H7 (cell line): ENCODE data around the gene OR2B2. TPM values are rescaled to one million over a fixed set of nuclear protein-coding genes. Genes with fewer than 3 reads are reported as not detected.
"Not testable (repeated sequence)": the region's sequence is repeated elsewhere in the genome, so short reads cannot be mapped to it uniquely, and the experiment has no call there.

Experiments
- DNase-seq: peaks from one replicate; pipeline ENCODE4 v3.0.0; 2012
- H3K27me3 ChIP-seq: 2 replicates; pipeline ENCODE4 v1.6.0; 2011; ENCODE audit warnings: mild to moderate bottlenecking, low read length; ENCODE audit not compliant: control insufficient read depth, insufficient read depth
- H3K36me3 ChIP-seq: replicated peaks from 2 replicates; pipeline ENCODE4 v1.5.1; 2011; ENCODE audit warnings: low read length; ENCODE audit not compliant: control insufficient read depth, insufficient read depth
- H3K4me3 ChIP-seq: 2 replicates; pipeline ENCODE4 v1.5.1; 2011; ENCODE audit warnings: low read depth, mild to moderate bottlenecking, control low read depth, low read length, moderate library complexity; ENCODE audit not compliant: insufficient read depth
- total RNA-seq: library from RNA; depleted of rRNA; stranded (reverse); fragments of >200 nt; shearing (Covaris generic); gene quantifications from 2 replicates; pipeline ENCODE4 v1.2.3, GENCODE V29; 2014

The OR2B2 gene
- total RNA-seq, 1 experiment from 2014 or later, result not detected

DNA sequence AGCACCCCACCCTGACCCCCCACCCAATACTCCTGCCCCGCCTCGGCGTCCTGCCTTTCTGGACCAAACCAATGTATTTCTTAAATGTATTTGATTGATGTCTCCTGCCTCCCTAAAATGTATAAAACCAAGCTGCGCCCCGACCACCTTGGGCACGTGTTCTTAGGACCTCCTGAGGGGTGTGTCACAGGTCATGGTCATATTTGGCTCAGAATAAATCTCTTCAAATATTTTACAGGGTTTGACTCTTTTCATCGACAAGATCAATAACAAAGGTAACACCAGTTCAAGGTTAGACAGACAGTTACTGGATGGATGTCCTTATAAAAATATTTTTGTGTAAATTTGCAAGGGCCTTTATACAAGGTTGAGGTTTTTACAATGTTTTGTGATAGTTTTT lies 12.0 kb downstream of the OR2B2 start:
- not testable (repeated sequence) for DNase-seq, H3K27me3 ChIP-seq, H3K4me3 ChIP-seq, H3K36me3 ChIP-seq

DNA sequence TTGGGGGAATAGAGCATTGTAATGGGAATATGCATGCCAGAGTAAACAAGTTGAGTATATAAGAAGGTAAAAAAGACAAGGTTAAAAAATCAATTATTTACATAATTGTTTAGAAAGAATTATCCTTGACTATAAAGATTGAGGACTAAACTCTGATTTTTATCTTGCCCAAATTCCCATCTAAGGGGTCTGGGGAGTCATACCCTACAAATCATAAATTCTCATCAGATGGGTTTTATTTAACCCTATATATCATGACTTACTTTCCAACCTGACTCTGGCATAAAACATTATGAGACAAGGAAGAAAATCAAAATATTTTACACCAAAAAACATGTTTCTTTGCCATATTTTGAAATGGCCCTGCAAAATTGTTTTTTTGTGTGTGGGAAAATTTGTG lies 12.7 kb downstream of the OR2B2 start:
- no peak overlapping the region for H3K4me3 ChIP-seq
- H3K36me3 ChIP-seq, result no peaks in the 10 kb centered on the region
- DNase-seq, result no peak
- H3K27me3 ChIP-seq, result no peaks in the 10 kb centered on the region

DNA sequence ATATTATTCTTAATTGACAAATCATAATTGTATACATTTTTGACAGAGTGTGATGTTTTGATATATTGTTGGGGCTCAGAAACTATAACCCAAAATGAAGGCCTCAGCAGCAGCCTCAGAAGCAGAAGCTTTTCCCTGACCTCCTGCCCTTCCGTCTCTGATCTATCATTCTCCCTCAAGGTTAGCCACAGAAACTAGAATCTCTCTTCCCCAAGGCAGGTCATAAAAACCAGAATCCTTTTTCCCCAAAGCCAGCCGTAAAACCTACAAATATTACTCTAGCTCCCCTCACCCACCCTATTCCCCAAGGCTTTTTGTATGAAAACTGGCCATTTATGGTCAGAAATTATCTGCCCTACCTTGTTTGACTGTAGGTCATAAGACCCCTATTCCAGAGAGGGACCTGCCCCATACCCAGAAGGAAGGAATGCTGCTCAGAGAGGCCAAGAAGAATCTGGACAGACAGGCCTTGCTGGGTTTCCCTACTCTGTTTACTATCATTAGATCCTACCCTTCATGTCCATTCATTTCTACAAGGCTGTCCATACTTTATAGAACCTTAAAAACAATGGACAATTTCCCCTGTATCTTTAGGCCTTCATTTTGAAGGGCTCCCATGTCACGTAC lies 14.5 kb downstream of the OR2B2 start:
- no peaks in the 10 kb centered on the region for H3K27me3 ChIP-seq
- DNase-seq, result no peak

DNA sequence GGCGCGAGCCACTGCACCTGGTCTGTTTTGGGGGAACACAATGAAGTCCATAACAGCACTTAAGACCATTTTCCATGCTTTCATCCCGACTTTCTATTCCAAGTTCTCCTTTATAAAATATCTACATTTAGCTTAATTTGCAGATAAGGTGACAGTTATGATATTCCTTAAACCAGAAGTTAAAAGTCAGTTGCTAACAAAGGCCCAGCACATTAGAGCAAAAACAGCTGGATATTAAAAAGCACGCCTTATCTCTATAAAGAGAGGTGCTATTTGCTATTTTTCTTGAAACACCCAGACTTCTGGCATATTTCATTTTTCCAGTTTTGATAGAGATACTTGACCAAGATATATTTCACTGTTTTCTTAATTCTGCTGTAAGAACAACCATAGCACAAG lies 15.8 kb downstream of the OR2B2 start:
- DNase-seq, result no peak
- H3K36me3 ChIP-seq, result no peaks in the 10 kb centered on the region
- H3K27me3 ChIP-seq, result no peaks in the 10 kb centered on the region
- H3K4me3 ChIP-seq, result no peak overlapping the region; the same call in 1 of the 2 replicates

More for the DNA sequence above, 14.5 kb downstream of the OR2B2 start:
- H3K4me3 ChIP-seq, result no peak overlapping the region
- no peaks in the 10 kb centered on the region for H3K36me3 ChIP-seq

DNA sequence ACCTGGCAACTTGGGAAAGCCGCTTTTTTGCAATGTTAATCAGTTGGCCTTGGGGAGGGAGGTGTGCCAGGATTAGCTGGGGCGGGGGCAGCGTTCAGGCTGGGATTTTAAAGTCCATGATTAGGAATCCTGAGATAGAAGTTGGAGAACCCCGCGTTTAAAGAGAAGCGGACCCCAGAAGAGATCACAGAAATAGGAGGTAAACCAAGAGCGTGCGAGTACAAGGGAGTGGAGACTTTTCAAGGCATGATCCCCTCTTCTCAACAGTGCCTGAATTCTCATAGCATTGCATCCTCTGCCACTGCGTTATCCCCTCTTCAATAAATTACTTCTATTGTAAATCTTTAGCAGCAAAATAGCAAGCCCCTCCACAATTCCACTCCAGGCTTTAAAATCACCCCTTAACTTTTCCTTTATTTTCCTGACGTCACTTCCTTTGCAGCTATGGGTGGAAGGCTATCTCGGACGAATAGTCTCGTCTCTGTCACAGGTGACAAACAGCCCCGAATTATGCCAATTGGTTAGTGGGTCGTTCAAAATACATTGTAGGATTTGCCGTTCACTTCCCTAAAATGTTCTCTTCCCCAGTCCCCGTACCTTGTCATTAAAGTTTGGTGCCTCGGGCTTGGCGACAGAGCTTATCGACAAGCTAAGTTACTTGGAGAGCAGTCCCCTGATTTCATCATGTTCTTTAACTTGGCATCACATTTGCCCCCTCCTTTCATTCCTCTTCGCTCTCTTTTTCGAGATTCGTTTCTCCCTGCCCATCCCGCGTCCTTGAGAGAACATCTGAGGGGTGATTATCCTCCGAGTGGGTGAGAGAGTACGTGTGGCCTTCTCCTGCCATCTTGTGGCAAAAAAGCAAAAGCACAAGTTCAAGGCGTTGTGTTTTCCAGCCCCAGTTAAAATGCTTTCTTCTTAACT lies 17.1 kb downstream of the OR2B2 start:
- peak; percentile 63 for DNase-seq
- Histone ChIP-seq H3K27me3 (no peaks in the 10 kb centered on the region), H3K36me3 (no peaks in the 10 kb centered on the region), H3K4me3 (peak overlapping the region; percentile 77)

DNA sequence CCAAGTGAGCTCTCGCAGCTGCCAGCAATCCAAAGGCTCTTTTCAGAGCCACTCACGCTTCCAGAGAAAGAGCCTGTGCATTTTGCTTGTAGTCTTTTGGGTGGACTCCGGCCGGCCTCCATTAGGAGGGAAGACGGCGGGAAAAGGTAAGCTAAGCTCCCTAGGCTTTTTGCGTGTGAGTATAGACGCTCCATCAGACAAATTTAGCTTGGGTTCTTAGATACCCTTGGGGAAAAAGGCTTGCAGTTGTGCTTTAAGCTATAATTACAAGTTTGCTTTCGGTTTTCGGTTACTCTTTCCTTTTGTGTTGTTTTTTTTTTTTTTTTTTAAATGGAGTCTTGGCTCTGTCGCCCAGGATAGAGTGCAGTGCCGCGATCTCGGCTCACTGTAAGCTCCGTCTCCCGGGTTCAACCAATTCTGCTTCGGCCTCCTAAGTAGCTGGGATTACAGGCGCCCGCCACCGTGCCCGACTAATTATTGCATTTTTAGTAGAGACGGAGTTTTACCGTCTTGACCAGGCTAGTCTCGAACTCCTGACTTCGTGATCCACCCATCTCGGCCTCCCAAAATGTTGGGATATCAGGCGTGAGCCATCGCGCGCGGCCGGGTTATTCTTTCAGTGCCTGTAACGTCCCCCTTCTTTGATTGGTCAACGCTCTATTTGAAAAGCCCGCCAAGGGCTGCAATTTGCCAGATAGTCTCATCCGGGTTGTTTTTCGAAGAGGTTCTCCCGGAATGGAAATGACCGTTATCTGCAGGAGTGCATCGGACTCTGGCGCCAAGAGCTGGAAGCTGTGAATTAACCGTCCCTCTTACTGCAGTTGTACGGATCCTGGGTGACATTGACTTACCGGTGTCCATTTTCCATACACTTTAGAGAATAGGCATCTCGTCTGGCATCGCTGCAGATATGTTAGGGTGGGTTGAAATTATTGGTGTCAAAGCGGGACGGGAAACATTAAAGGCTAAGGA lies 18.1 kb downstream of the OR2B2 start:
- DNase-seq, result peak; percentile 56
- H3K27me3 ChIP-seq, result no peaks in the 10 kb centered on the region
- H3K4me3 ChIP-seq, result peak overlapping the region; percentile 77
- H3K36me3 ChIP-seq, result no peaks in the 10 kb centered on the region

DNA sequence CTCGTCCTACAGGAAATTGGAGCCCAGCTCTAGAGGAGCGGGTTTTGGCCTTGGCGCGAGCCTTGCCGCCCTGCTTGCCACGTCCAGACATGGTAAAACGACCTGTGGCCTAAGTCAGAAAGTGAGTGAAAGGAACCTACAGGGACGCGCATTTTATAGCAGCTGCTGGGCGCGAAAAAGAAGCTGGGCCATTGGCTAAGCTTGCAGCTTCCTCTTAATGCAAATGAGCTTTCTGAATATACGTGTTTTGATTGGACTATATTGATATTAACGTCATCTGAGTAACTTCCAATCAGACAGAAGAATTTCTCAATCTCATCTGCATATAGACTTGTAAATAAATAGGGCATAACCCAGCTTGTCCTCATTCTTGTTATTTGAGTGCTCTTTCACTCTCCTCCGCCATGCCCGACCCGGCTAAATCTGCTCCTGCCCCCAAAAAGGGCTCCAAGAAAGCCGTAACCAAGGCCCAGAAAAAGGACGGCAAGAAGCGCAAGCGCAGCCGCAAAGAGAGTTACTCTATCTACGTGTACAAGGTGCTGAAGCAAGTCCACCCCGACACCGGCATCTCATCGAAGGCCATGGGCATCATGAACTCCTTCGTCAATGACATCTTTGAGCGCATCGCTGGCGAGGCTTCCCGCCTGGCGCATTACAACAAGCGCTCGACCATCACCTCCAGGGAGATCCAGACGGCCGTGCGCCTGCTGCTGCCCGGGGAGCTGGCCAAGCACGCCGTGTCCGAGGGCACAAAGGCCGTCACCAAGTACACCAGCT lies 18.9 kb downstream of the OR2B2 start:
- H3K27me3 ChIP-seq, result no peaks in the 10 kb centered on the region
- peak; percentile 91 for DNase-seq
- peak overlapping the region; percentile 79 for H3K4me3 ChIP-seq
- no peaks in the 10 kb centered on the region for H3K36me3 ChIP-seq

DNA sequence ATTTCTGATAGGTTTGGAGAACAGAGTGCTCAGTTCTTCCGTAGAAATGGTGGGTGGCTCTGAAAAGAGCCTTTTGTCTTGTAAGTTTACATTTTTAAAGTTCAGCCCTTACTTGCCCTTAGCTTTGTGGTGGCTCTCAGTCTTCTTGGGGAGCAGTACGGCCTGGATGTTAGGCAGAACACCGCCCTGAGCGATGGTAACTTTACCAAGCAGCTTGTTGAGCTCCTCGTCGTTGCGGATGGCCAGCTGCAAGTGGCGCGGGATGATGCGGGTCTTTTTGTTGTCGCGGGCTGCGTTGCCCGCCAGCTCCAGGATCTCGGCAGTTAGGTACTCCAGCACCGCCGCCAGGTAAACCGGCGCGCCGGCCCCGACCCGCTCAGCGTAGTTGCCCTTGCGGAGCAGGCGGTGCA lies 19.5 kb downstream of the OR2B2 start:
- no peaks in the 10 kb centered on the region for H3K27me3 ChIP-seq
- DNase-seq, result no peak
- no peaks in the 10 kb centered on the region for H3K36me3 ChIP-seq
- H3K4me3 ChIP-seq, result peak overlapping the region; percentile 79

DNA sequence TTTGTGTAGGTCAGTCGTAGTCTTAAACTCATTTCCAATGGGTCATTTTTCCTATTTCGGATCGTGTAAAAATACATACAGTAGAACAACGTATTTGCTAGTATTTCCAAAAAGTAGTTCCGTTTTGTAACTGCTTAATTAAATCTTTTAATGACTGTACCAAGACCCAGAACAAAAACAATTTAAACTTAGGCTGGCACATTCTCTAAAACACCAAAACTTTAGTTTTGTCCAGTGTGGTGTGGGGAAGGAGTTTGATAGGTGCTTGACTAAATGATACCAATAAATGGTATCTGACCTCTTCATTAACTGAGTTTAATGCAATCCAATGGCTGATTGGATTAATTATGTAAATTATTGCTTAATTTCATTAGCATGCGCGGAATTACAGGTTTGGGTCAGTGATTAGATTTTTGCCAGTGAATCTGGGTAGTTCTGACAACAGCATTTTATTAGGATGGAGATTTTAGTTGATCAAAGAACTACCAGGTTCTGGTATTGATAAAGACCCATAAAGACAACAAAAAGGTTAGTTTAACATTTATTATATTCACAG lies 20.8 kb downstream of the OR2B2 start:
- no peak for DNase-seq
- H3K36me3 ChIP-seq, result no peaks in the 10 kb centered on the region
- peak overlapping the region; percentile 79 for H3K4me3 ChIP-seq
- no peaks in the 10 kb centered on the region for H3K27me3 ChIP-seq

DNA sequence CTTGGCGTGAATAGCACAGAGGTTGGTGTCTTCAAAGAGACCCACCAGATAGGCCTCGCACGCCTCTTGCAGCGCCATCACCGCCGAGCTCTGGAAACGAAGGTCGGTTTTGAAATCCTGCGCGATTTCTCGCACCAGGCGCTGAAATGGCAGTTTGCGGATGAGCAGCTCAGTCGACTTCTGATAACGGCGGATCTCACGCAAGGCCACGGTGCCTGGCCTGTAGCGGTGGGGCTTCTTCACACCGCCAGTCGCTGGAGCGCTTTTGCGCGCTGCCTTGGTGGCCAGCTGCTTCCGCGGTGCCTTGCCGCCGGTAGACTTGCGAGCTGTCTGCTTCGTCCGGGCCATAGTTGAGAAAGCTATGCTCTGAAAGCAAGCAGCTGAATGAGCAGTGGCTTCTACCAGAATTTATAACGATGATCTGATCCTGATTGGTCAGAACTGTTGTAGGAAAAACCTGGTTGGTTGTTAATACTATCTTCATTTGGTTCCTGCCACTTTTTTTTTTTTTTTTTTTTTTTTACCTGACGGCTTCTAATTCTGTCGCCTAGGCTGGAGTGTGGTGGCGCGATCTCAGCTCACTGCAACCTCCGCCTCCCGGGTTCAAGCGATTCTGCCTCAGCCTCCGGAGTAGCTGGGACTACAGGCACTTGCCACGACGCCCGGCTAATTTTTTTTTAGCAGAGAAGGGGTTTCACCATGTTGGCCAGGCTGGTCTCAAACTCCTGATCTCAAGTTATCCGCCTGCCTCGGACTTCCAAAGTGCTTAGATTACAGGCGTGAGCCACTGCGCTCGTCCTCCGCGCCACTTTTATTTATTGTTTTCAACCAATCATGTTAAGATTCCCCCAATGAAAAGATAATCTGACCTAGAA lies 21.5 kb downstream of the OR2B2 start:
- Histone ChIP-seq H3K4me3 (peak overlapping the region; percentile 79), H3K36me3 (no peaks in the 10 kb centered on the region), H3K27me3 (no peaks in the 10 kb centered on the region)
- DNase-seq, result peak; percentile 80

DNA sequence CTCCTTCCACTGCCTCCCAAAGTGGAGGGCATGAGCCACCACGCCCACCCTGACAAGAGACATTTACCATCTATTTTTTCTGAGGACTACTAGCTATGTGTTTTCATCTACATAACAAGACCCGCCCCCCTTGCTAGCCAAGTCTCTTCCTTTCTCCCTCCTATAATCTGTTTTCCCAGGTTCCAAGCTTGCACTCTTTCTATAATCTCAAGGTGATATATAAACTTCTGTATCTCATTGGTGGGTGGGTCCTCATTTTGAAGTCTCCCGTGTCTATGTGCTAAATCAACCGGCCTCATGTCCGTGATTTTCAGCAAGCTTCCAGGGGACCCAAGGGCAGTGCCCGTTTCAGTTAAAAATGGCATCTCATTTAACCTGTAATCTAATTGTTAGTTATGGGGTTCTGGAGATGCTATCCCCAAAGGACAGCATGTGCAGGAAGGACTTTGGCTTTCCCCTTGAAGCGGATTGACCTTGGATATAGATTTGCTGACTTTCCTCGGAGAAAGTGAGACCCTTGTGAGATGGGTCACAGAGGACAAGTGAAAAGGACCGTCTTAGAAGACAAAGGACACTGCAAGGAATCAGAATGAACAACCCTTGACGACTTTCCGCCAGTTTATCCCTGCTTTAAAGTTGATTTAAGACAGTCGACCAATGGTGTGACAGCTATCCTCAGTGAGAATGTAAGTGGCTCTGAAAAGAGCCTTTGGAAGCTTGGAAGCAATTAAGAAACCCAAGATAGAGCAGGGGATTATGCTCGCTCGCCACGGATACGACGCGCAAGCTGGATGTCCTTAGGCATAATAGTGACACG lies 22.4 kb downstream of the OR2B2 start:
- no peaks in the 10 kb centered on the region for H3K36me3 ChIP-seq
- peak; percentile 41 for DNase-seq
- H3K27me3 ChIP-seq, result no peaks in the 10 kb centered on the region
- peak overlapping the region; percentile 65 for H3K4me3 ChIP-seq

DNA sequence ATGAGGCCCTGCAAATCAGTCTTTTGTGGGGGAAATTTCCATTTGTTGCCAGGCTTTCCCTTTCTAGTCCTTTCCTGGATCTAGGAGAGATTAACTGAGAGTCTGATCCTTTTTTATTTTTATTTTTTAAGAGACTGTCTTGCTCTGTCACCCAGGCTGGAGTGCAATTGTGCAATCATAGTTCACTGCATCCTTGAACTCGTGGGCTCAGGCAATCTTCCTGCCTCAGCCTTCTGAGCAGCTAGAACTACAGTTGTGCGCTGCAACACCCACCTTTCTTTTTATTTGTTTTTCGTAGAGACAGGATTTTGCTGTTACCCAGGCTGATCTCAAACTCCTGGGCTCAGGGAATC lies 22.9 kb downstream of the OR2B2 start:
- H3K27me3 ChIP-seq, result no peaks in the 10 kb centered on the region
- H3K36me3 ChIP-seq, result no peaks in the 10 kb centered on the region
- no peak for DNase-seq
- peak overlapping the region; percentile 10; the same call in 1 of the 2 replicates for H3K4me3 ChIP-seq
